HEK293 (cell line): ENCODE measurements around the gene HIGD1A.

Experiments used
- KLF10 ChIP-seq: fragments of 450-650 bp; IDR thresholded peaks from 2 replicates; pipeline ENCODE4 v1.5.1; 2018; ENCODE audit warnings: missing biosample characterization, mild to moderate bottlenecking, missing genetic modification characterization
- KLF7 ChIP-seq: fragments of 450-650 bp; formaldehyde crosslinking; IDR thresholded peaks from 2 replicates; pipeline ENCODE4 v1.5.1; 2016; ENCODE audit warnings: missing biosample characterization, missing genetic modification characterization, borderline replicate concordance
- PATZ1 ChIP-seq: fragments of 450-650 bp; formaldehyde crosslinking; IDR thresholded peaks from 2 replicates; pipeline ENCODE4 v1.5.1; 2016; ENCODE audit warnings: missing biosample characterization, missing genetic modification characterization
- ZFP69B ChIP-seq: fragments of 450-650 bp; formaldehyde crosslinking; IDR thresholded peaks from 2 replicates; pipeline ENCODE4 v1.5.1; 2016; ENCODE audit warnings: missing biosample characterization, missing genetic modification characterization
- ZNF112 ChIP-seq: fragments of 450-650 bp; formaldehyde crosslinking; IDR thresholded peaks from 2 replicates; pipeline ENCODE4 v1.5.0; 2017; ENCODE audit warnings: missing biosample characterization, missing genetic modification characterization
- ZNF184 ChIP-seq: fragments of 450-650 bp; IDR thresholded peaks from 2 replicates; pipeline ENCODE4 v1.5.1; 2018; ENCODE audit warnings: missing biosample characterization, mild to moderate bottlenecking, missing genetic modification characterization
- ZNF292 ChIP-seq: fragments of 450-650 bp; formaldehyde crosslinking; IDR thresholded peaks from 2 replicates; pipeline ENCODE4 v1.5.1; 2016; ENCODE audit warnings: low read depth, missing biosample characterization, missing genetic modification characterization, borderline replicate concordance
- ZSCAN16 ChIP-seq: fragments of 450-650 bp; formaldehyde crosslinking; IDR thresholded peaks from 2 replicates; pipeline ENCODE4 v1.5.1; 2016; ENCODE audit warnings: missing biosample characterization, missing genetic modification characterization
- TF ChIP-seq, protein P1 (sequence below): fragments of 450-650 bp; formaldehyde crosslinking; IDR thresholded peaks from 2 replicates; pipeline ENCODE4 v1.5.1; 2016; ENCODE audit warnings: missing biosample characterization, missing genetic modification characterization

DNA sequence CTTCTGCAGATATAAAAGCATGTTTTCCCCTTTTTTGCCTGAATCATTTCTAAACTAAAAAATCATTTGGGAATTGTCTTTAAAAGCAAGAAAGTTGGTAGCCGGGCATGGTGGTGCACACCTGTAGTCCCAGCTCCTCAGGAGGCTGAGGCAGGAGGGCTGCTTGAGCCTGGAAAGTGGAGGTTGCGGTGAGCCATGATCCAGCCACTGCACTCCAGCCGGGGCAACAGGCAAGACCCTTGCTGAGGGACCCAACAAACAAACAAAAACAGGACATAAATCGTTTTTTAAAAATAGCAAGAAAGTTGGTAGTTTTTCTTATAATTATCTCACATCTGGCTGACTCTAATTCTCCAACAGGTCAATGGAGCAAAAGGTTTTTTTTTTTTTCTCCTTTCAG, 2.5 kb downstream of the HIGD1A start:
- TF ChIP-seq KLF10 (tag by site-specific recombination) (no peak), PATZ1 (tag by site-specific recombination) (no peak), ZFP69B (no peak), ZSCAN16 (tag by site-specific recombination) (no peak), ZNF184 (no peak), ZNF112 (tag by site-specific recombination) (no peak), KLF7 (tag by site-specific recombination) (no peak), ZNF292 (tag by site-specific recombination) (no peak)
- TF ChIP-seq, protein P1, sequence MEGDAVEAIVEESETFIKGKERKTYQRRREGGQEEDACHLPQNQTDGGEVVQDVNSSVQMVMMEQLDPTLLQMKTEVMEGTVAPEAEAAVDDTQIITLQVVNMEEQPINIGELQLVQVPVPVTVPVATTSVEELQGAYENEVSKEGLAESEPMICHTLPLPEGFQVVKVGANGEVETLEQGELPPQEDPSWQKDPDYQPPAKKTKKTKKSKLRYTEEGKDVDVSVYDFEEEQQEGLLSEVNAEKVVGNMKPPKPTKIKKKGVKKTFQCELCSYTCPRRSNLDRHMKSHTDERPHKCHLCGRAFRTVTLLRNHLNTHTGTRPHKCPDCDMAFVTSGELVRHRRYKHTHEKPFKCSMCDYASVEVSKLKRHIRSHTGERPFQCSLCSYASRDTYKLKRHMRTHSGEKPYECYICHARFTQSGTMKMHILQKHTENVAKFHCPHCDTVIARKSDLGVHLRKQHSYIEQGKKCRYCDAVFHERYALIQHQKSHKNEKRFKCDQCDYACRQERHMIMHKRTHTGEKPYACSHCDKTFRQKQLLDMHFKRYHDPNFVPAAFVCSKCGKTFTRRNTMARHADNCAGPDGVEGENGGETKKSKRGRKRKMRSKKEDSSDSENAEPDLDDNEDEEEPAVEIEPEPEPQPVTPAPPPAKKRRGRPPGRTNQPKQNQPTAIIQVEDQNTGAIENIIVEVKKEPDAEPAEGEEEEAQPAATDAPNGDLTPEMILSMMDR: no peak
